GM12891 (cell line): ENCODE data around the gene ATG4D.
A peak's percentile ranks its signal among the peaks of the same experiment; 100 is the strongest.
"Not testable (repeated sequence)": the region's sequence is repeated elsewhere in the genome, so short reads cannot be mapped to it uniquely, and the experiment has no call there.

Experiments
- DNase-seq: peaks from one replicate; pipeline ENCODE4 v3.0.0; 2011; ENCODE audit warnings: low spot score; ENCODE audit not compliant: insufficient read length
- FAIRE-seq: peaks from 2 replicates; lab custom pipeline; 2011; peaks lifted over from hg19 to GRCh38; lab: Jason Lieb, UNC
- PAX5 ChIP-seq: IDR thresholded peaks from 2 replicates; pipeline ENCODE4 v1.6.1; 2011; ENCODE audit warnings: low read length, moderate library complexity, mild to moderate bottlenecking; ENCODE audit not compliant: insufficient read depth, severe bottlenecking
- POLR2A ChIP-seq: IDR thresholded peaks from 2 replicates; pipeline ENCODE4 v1.6.1; 2011; ENCODE audit warnings: low read depth, low read length, control low read depth
- POLR2AphosphoS5 ChIP-seq: IDR thresholded peaks from 2 replicates; pipeline ENCODE4 v1.6.1; 2011; ENCODE audit warnings: low read depth, low read length, control low read depth
- POU2F2 ChIP-seq: IDR thresholded peaks from 2 replicates; pipeline ENCODE4 v1.6.1; 2011; ENCODE audit warnings: low read depth, mild to moderate bottlenecking, control low read depth, low read length, moderate library complexity
- SPI1 ChIP-seq: IDR thresholded peaks from 2 replicates; pipeline ENCODE4 v1.6.1; 2011; ENCODE audit warnings: low read depth, low read length, control low read depth
- TAF1 ChIP-seq: IDR thresholded peaks from 2 replicates; pipeline ENCODE4 v1.6.1; 2011; ENCODE audit warnings: low read depth, low read length, control low read depth

ATG4D gene

GRCh38 chr19:10538204-10538983, 5.3 kb upstream of the ATG4D start:
- no peak for TF ChIP-seq PAX5
- TF ChIP-seq POLR2A, result no peak
- TF ChIP-seq POLR2AphosphoS5, result no peak
- no peak for TF ChIP-seq POU2F2
- TF ChIP-seq TAF1, result no peak
- no peak for TF ChIP-seq SPI1
- no peak for DNase-seq
- FAIRE-seq, result no peak

DNA sequence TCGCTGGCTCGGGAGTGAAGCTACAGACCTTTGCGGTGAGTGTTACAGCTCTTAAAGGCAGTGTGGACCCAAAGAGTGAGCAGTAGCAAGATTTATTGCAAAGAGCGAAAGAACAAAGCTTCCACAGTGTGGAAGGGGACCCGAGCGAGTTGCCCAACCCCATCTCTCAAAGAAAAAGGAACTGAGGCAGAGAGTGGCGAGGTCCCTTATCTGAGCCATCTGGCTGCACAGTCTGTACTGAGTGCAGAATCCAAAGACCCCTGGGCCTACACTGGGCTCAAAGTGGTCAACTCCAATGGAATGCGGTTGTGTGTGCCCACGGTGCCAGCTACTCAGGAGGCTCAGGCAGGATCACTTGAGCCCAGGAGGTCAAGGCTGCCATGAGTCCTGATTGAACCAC, 4.7 kb upstream of the ATG4D start:
- not testable (repeated sequence) for FAIRE-seq, DNase-seq

GRCh38 chr19:10543059-10543419, 665 bp upstream of the ATG4D start:
- TF ChIP-seq POLR2A (no peak), SPI1 (no peak), POLR2AphosphoS5 (no peak), PAX5 (no peak), TAF1 (no peak)
- DNase-seq (no peak), FAIRE-seq (no peak)

DNA sequence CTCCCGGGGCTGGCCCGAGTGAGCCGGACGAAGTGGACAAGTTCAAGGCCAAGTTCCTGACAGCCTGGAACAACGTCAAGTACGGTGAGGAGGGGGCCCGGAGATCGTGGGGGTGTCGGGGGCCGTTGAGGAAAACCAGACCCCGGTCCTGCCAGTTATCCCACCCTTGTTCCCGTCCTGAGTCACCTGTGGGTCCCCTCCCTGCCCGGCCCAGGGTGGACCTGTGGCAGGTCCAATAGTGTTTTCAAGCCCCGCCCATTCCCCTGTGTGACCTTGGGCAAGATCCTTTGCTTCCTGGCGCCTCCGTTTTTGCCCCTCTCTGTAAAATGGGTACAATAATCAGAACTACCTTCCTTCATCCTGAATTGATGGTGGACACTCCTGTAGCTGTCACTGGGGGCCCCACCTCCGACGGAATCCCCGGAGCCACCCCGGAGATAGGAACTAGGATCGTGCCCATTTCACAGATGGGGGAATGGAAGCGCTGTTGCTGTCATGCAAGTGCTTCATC, 593 bp downstream of the ATG4D start:
- TF ChIP-seq PAX5, result no peak
- TF ChIP-seq SPI1, result no peak
- no peak for TF ChIP-seq POLR2AphosphoS5
- TF ChIP-seq POU2F2, result no peak
- no peak for TF ChIP-seq POLR2A
- TF ChIP-seq TAF1, result no peak
- DNase-seq (no peak), FAIRE-seq (no peak)

GRCh38 chr19:10544753-10545251, 1.1 kb downstream of the ATG4D start:
- peak; percentile 60 for FAIRE-seq
- no peak for DNase-seq
- TF ChIP-seq POU2F2, result no peak
- no peak for TF ChIP-seq POLR2A
- no peak for TF ChIP-seq SPI1
- TF ChIP-seq POLR2AphosphoS5, result no peak
- no peak for TF ChIP-seq PAX5
- no peak for TF ChIP-seq TAF1

GRCh38 chr19:10546817-10547216, 3.1 kb downstream of the ATG4D start:
- TF ChIP-seq POU2F2, result no peak
- TF ChIP-seq POLR2A, result no peak
- no peak for TF ChIP-seq TAF1
- TF ChIP-seq POLR2AphosphoS5, result no peak
- TF ChIP-seq PAX5, result no peak
- TF ChIP-seq SPI1, result no peak
- FAIRE-seq (no peak), DNase-seq (no peak)

GRCh38 chr19:10548746-10549276, 5.1 kb downstream of the ATG4D start:
- FAIRE-seq (no peak), DNase-seq (no peak)
- TF ChIP-seq POU2F2 (no peak), POLR2A (no peak), POLR2AphosphoS5 (no peak), TAF1 (no peak)

GRCh38 chr19:10549733-10550132, 6.0 kb downstream of the ATG4D start:
- TF ChIP-seq POLR2A (no peak), TAF1 (no peak)
- DNase-seq (no peak), FAIRE-seq (no peak)

- TF ChIP-seq TAF1 (no peak), POLR2A (no peak), SPI1 (no peak), POU2F2 (no peak), PAX5 (no peak), POLR2AphosphoS5 (no peak)
- FAIRE-seq, result no peak
- no peak for DNase-seq
Observed at GRCh38 chr19:10550336-10550735, 6.6 kb downstream of the ATG4D start.

- not testable (repeated sequence) for FAIRE-seq, DNase-seq
Observed at GRCh38 chr19:10551006-10551405, 7.3 kb downstream of the ATG4D start.

GRCh38 chr19:10551698-10552301, 8.1 kb downstream of the ATG4D start:
- TF ChIP-seq SPI1 (no peak), POLR2AphosphoS5 (no peak), PAX5 (no peak), POU2F2 (no peak), TAF1 (no peak), POLR2A (no peak)
- no peak for DNase-seq
- no peak for FAIRE-seq
